GM21723 (cell line): ENCODE results near the gene OLFML3.
"Not testable (repeated sequence)": the region's sequence is repeated elsewhere in the genome, so short reads cannot be mapped to it uniquely, and the experiment has no call there.

ENCODE experiments used
- ATAC-seq: cut with Tn5 transposase; IDR thresholded peaks from one replicate; pipeline ENCODE4 v1.9.1; 2021; ENCODE audit warnings: mild to moderate bottlenecking, moderate library complexity; ENCODE audit not compliant: unreplicated experiment

OLFML3 gene

DNA sequence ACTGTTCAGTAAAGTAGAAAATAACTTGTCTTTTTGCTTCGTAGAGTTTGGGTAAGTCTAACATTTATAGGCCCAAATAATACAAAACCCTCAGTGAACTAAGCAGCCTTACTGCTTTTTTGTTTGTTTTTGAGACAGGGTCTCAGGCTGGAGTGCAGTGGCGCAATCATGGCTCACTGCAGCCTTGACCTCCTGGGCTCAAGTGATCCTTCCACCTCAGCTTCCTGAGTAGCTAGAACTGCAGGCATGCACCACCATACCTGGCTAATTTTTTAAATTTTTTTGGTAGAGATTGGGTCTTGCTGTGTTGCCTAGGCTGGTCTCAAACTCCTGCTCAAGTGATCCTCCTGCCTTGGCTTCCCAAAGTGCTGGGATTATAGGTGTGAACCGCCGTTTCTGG, 31.1 kb upstream of the OLFML3 start:
- not testable (repeated sequence) for ATAC-seq

DNA sequence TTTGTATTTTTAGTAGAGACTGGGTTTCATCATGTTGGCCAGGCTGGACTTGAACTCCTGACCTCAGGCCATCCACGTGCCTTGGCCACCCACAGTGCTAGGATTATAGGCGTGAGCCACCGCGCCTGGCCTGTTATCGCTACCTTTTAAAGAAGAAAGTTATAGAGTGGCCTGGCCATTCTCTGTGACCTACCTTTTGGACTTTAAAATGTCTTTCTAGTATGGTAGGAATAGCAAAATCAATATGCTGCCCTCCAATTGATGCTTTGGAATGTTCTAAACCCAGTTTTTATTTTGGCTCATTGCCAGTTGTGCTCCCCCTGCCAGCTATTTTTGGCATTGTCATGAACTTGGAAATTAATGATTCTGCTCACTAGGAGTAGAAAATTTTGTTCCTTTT, 30.3 kb upstream of the OLFML3 start:
- no peak for ATAC-seq

DNA sequence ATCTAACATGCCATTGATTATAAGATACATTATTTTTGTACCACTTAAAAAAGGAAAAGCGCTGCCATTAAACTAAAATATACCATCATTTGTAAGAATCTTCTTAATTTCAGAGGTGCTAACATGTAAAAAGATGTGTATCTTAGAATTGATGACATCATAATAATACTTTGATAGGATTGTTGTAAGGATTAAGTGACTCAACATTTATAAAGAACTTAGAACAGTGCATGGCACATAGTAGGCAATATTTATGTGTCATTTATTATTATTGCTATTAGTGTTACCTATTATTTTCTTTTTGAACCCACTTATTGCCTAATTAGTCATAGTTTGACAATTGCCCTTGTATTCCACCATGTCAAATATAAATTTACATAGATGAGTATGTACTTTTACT, 28.4 kb upstream of the OLFML3 start:
- no peak for ATAC-seq

DNA sequence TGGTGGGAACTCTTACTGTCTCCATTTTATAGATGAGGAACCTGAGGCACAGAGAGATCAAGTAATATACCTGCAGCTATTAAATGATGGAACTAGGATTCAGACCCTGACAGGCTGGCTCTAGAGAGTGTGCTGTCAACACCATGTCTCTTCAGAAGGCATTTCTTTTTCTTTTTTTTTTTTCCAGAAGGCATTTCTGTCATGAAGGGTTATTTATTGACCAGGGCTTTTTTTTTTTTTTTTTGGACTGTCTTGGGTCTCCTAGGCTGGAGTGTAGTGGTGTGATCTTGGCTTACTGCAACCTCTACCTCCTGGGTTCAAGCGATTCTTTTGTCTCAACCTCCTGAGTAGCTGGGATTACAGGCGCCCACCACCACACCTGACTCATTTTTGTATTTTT, 27.6 kb upstream of the OLFML3 start:
- no peak for ATAC-seq

DNA sequence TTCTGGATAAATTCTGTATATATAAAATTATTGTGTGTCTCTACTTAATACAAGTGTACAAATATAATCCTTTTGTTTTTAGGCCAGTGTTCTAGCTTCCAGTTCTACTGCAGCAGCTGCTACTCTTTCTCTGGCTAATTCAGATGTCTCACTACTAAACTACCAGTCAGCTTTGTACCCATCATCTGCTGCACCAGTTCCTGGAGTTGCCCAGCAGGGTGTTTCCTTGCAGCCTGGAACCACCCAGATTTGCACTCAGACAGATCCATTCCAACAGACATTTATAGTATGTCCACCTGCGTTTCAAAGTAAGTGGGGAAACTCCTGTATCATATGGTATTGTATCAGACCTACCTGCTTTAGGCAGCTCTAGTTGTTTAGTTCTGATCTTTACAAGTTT, 21.3 kb upstream of the OLFML3 start:
- no peak for ATAC-seq

DNA sequence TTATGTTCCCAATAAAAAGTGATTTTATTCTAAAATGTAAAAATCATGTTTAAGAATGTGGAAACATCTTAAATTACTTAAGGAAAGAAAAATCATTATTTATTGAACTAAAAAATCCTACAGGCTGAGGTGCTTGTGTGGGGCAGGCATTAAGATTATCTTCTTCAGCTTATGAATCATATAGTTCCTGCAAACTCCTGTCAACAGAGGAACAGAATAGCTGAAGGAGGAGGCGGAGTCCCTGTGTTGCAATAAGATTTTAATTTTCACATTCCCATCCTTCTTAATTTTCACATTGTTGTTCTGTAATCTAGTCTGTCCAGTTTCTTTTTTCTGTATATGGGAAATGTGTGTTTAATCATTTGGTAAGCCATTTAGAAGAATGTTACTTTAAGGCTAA, 20.6 kb upstream of the OLFML3 start:
- no peak for ATAC-seq

DNA sequence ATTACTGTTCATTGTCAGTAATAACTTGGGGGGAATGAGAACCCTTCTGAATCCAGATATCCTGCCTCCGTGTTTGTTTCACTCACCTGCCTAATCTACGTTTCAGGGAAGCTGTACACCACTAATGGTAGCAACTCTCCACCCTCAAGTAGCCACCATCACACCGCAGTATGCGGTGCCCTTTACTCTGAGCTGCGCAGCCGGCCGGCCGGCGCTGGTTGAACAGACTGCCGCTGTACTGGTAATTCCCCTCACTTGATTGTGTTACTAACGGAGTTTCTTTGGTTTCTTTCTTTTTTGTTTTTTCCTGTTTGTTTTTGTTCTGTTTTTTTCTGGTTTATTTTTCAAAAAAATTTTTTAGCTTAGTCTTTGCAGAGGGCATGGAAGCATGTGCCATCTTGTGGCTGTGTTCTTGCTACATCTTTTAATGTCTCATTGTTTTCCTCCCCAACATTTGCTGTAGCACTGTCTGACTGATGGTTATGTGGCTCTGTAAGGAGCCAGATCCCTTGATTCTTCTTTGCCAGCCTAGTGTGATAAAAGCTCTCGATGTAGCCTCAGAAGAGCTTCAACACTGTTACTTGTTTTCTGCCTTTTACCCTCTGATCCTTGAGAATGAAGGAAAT, 15.9 kb upstream of the OLFML3 start:
- no peak for ATAC-seq

DNA sequence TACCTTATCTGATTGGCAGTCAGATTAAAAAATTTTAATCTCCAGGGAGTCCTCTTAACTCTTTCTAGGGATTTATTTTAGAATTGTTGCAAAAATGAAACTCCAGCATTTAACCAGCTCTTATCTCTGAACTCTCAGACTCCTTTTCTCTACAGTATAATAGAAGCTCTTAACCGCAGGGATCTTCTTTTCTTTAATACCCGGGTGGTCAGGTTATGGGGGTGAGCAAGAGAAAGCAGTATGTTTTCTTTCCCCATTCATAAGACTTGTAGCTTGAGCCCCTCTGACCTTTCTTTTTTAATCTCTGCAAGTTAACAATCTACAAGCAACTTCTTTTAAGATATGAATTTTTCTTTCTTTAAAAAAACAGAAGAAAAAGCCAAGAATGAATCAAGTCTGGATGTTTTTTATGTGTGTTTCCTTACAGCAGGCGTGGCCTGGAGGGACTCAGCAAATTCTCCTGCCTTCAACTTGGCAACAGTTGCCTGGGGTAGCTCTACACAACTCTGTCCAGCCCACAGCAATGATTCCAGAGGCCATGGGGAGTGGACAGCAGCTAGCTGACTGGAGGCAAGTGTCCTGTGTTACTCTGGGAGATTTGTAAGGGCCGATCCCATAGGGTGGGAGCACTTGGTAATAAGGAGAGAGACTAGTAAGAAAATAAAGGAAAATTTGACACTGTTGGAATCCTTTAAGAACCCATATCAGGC, 13.4 kb upstream of the OLFML3 start:
- ATAC-seq = no peak

DNA sequence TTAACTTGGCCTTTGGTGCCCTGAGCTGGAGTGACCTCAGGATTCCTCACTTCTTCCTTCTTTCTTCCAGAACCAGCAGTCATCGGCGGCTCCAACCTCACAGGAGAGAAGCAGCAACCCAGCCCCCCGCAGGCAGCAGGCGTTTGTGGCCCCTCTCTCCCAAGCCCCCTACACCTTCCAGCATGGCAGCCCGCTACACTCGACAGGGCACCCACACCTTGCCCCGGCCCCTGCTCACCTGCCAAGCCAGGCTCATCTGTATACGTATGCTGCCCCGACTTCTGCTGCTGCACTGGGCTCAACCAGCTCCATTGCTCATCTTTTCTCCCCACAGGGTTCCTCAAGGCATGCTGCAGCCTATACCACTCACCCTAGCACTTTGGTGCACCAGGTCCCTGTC, 6.3 kb upstream of the OLFML3 start:
- no peak for ATAC-seq

DNA sequence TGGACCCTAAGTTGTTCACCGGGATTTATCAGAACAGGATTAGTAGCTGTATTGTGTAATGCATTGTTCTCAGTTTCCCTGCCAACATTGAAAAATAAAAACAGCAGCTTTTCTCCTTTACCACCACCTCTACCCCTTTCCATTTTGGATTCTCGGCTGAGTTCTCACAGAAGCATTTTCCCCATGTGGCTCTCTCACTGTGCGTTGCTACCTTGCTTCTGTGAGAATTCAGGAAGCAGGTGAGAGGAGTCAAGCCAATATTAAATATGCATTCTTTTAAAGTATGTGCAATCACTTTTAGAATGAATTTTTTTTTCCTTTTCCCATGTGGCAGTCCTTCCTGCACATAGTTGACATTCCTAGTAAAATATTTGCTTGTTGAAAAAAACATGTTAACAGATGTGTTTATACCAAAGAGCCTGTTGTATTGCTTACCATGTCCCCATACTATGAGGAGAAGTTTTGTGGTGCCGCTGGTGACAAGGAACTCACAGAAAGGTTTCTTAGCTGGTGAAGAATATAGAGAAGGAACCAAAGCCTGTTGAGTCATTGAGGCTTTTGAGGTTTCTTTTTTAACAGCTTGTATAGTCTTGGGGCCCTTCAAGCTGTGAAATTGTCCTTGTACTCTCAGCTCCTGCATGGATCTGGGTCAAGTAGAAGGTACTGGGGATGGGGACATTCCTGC, 3.9 kb upstream of the OLFML3 start:
- no peak for ATAC-seq

DNA sequence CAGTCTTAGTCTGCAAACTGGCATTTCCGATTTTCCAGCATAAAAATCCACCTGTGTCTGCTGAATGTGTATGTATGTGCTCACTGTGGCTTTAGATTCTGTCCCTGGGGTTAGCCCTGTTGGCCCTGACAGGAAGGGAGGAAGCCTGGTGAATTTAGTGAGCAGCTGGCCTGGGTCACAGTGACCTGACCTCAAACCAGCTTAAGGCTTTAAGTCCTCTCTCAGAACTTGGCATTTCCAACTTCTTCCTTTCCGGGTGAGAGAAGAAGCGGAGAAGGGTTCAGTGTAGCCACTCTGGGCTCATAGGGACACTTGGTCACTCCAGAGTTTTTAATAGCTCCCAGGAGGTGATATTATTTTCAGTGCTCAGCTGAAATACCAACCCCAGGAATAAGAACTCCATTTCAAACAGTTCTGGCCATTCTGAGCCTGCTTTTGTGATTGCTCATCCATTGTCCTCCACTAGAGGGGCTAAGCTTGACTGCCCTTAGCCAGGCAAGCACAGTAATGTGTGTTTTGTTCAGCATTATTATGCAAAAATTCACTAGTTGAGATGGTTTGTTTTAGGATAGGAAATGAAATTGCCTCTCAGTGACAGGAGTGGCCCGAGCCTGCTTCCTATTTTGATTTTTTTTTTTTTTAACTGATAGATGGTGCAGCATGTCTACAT, 2.5 kb upstream of the OLFML3 start:
- no peak for ATAC-seq

DNA sequence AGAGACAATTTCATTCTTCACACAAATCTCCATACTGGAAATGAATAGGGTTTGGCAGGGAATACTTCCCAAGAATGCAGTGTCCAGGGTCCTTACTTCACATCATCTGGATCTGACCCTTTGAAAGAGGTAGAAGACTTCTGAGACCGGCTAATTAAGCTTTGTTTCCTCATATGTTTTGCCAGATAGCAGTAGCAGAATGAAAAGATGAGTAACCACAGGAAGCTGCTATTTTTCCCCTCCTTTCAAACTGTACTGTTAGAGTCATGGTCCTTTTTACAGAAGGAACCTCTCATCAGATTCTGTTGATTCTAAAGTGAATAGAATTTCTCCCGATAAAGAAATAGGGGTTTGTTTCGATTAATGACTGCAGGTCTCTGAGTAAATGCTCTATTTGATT, 1.4 kb upstream of the OLFML3 start:
- no peak for ATAC-seq

DNA sequence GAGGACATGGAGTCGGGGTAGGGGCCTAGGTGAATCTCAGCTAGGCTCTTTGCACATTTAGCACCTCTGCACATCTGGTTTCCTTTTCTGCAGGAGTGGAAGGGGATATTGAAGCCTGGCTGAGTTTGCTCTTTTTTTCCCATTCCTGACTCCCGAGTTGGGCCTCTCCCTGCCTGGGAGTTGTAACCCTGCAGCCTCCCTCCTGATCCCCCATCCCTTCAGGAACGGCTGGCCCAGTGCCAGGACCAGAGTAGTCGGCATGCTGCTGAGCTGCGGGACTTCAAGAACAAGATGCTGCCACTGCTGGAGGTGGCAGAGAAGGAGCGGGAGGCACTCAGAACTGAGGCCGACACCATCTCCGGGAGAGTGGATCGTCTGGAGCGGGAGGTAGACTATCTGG, 836 bp downstream of the OLFML3 start:
- ATAC-seq = no peak

DNA sequence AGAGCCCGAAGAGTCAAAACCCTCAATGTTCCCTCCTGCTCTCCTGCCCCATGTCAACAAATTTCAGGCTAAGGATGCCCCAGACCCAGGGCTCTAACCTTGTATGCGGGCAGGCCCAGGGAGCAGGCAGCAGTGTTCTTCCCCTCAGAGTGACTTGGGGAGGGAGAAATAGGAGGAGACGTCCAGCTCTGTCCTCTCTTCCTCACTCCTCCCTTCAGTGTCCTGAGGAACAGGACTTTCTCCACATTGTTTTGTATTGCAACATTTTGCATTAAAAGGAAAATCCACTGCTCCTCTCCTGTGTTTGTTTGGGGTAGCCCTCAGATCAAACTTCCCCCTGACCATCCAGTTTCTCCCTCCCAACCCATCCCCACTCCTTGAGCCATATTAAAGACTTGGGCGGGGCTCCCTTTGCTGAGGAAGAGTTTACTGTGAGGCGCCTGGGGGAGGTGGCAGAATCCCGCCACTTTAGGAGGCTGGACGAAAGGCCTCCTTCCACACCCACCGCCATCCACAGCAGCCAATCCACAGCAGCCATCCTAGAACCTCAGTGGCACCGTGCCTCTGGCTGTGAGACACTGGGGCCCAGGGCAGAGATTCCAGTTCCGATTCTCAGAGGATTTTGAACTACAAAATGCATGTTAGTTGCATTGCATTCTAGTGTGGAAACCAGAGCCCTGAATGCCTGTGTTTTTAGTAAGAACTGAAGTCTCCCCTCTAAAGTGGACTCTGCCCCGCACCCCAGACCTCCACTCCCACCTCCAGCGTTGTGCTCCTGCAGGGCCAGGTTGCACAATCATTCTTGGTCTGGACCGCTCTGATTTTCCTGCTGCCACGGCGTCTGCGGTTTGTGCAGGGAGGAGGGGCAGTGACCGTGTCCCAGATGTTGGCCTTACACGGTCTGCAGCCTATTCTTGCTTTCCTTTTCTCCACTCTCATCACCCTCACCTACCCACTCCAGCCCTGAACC, 3.0 kb downstream of the OLFML3 start:
- no peak for ATAC-seq

DNA sequence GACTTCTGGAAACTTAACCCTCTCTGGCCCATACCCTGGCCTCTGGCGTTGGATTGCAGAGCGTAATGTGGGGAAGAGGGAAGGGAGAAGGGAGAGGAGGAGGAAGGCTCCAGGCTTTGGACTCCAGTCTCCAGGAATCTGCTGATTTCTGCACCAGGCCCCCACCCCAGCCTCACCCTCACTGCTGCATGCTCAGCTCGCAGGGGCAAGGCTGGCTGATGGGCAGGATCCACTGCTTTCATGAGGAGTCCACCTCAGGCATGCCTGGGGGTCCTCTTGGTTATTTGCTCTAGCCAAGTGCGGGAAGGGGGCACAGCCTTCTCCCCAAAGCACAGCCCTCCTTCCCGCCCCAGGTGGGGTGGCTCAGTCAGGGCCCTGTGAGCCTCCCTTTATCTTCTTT, 3.7 kb downstream of the OLFML3 start:
- ATAC-seq = no peak

DNA sequence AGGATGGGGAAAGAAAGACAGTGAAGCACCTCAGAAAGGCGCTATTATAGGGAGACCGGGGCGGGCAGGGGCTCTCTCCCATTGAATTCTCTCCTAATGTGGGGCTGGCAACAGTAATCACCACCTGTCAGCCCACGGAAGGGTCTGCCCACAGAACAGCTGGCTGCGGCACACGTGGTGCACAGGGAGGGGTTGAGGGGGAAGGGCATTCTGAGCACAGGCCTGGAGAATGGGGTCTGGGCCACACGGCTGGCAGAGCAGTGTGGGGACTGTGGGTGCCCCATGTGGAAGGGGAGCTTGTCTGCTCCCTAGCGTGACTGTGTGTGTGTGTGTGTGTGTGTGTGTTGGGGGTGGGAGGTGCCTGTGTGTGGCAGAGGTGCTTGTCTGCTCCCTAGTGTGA, 4.1 kb downstream of the OLFML3 start:
- ATAC-seq = no peak

DNA sequence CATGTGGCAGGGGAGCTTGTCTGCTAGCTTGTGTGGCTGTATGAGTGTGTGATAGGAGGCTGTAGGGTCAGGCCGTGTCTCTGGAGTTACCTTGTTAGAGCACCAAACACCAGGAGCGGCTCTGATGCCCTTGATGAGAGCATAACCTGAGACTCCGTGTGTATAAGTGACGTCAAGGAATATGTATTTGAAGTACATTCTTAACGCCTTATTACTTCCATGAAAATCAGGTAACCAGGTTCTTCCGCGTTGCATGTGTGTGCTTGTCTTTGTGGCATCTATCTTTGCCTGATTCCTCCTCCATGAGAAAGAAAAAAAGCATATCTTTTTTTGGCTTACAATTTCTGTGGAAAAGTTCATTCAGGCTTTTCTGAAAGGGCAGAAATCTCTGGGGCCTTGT, 4.6 kb downstream of the OLFML3 start:
- ATAC-seq = no peak

DNA sequence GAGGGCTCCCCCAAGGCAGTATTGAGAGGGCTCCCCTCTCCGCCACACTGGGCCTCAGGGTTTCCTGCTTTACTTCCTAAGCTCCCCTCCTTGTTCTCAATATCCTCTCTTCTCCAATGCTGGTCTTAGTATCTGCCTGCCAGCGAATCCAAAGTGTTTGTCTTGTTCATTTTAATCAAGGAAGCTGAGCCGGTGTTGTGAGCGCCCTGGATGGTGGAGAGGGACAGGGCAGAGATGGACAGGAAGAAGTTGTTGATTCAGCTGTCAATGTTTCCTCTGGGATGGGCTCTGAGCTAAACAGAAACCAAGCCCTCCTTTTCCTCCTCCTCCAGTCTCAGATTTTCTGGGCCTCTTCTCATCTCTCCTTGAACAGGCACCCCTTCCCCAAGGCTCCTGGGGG, 5.4 kb downstream of the OLFML3 start:
- ATAC-seq = no peak

DNA sequence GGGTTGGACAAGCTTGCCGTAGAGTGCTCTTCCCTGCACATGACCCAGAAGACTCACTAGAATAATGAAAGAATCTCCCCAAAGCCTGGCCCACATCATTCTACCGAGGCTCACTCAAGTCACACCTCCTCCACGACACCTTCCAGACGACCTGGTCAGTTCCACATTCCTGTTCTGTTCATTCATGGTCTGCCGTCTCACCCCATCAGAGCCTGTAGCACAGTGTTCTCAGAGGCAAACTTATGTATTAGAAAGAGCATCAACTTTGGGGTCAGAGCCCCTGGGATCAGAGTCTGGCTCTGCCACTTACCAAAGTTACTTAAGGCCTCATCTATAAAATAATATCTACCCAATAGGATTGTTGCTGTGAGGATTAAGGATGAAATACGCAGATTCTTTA, 7.5 kb downstream of the OLFML3 start:
- ATAC-seq = no peak

DNA sequence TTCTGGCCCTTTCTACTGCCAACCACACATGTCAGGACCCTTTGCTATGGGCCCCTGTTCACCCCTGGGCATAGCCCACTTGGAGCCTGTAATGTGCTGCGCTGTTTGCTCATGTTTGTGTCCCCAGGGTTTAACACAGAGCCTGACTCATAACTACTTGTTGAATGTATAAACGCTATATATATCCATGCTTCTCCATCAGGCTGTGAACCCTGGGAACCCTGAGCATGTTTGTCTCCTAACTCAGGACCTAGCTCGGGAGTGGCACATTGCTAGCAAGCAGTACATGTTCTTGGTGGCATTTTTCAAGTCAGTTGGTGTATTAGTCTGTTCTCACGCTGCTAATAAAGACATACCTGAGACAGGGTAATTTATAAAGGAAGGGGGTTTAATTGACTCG, 8.0 kb downstream of the OLFML3 start:
- no peak for ATAC-seq

DNA sequence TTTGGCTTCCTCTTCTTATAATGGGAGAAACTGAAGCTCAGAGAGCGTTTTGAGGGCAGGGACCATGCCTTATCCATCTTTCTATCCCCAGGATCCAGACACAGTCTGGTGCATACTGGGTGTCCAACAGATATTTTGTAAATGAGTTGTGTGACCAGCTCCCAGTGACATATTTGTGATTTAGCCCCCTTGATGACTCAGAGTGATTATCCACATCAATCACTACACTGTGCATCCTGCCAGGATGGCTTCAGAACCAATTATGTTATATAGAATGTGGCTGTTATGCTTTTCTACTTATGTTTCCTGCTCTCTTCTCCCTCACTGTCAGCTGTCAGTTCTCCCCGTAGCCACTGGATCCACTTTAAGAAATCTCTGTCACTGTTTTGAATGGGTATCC, 11.3 kb downstream of the OLFML3 start:
- no peak for ATAC-seq
